ENCODE measurements around the gene PGAM2. TPM values are rescaled to one million over a fixed set of nuclear protein-coding genes. Genes with fewer than 3 reads are reported as not detected.

The PGAM2 gene
- total RNA-seq, 1 donor from 2014 or later = not detected

DNA sequence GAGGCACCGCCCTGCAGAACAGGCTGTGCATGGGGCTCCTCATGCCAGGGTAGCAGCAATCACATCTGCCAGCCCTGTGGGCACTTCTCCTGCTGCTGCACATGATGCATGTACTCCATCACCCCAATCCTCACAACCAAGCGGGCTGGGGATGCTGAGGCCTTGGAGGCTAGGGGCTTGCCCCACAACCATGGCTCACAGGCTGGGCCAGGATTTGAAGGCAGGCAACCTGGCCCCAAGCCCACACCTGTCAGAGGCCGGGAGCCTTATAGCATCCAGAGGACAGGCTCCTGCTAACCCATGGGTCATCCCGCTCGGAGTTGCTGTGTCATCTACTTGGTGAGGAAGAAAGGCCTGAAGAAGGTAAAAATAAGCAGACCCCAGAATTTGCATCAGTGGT, 14.8 kb upstream of the PGAM2 start:
- no peak for TF ChIP-seq POLR2A (IDR thresholded peaks at IDR 0.05)
- no peak for TF ChIP-seq POLR2AphosphoS5 (IDR thresholded peaks at IDR 0.05; ENCODE audit: insufficient read depth in 1 of 2, low read depth in 1 of 2)
- TF ChIP-seq, protein P1, sequence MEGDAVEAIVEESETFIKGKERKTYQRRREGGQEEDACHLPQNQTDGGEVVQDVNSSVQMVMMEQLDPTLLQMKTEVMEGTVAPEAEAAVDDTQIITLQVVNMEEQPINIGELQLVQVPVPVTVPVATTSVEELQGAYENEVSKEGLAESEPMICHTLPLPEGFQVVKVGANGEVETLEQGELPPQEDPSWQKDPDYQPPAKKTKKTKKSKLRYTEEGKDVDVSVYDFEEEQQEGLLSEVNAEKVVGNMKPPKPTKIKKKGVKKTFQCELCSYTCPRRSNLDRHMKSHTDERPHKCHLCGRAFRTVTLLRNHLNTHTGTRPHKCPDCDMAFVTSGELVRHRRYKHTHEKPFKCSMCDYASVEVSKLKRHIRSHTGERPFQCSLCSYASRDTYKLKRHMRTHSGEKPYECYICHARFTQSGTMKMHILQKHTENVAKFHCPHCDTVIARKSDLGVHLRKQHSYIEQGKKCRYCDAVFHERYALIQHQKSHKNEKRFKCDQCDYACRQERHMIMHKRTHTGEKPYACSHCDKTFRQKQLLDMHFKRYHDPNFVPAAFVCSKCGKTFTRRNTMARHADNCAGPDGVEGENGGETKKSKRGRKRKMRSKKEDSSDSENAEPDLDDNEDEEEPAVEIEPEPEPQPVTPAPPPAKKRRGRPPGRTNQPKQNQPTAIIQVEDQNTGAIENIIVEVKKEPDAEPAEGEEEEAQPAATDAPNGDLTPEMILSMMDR (IDR thresholded peaks at IDR 0.05) = no peak
- Histone ChIP-seq H3K36me3 (peaks cover 0 to 42% of the 10 kb centered on the region in 2 donors), H3K27ac (no peak overlapping the region), H3K9me3 (no peaks in the 10 kb centered on the region), H3K27me3 (no peaks in the 10 kb centered on the region), H3K4me1 (peaks cover 40% of the 10 kb centered on the region), H3K4me3 (no peak overlapping the region)
- intact Hi-C loops (cut with DNase I) = no loop called here
- DNase-seq (ENCODE audit: extremely low spot score in 2 of 2) = no peak

DNA sequence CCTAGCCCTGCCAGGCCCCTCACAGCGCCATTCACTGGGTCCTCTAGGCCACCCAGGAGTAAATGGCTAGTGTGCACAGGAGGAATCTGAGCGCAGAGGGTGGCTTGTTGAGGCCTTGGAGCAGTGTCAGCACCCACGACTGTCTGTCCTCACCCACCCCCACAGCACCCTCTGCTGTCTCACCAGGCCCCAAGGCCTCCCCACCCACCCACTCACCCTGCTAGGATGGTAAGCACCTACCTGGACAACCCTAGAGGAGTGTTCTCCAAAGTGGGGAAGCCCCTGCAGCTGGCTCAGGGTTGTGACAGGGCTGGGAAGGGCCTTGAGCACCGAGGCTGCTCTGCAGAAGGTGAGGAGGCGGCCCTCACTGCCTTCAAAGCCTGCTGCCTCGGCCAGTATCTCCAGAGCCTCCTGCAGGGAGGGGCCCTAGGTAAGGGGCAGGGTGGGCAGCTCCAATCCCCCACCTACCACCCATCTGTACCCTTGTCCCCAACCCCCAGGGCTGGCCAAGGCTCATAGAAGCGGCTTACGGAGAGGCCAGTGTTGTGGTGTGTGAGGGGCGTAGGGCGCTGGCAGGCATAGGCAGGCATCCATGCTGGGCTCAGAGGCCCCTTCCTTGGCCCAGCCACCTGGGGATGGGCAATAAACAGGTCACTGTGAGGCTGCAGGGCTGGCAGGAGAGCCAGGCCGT, 14.1 kb upstream of the PGAM2 start:
- Histone ChIP-seq H3K27me3 (no peaks in the 10 kb centered on the region), H3K27ac (no peak overlapping the region), H3K4me1 (peaks cover 42% of the 10 kb centered on the region), H3K4me3 (no peak overlapping the region), H3K9me3 (no peaks in the 10 kb centered on the region), H3K36me3 (peaks cover 0 to 42% of the 10 kb centered on the region in 2 donors)
- intact Hi-C loops (cut with DNase I) = loop anchor here (5.0 to 10.0 kb wide), 2 partner anchors 38 to 115 kb away; no protein-coding TSS in a partner anchor
- no peak for TF ChIP-seq POLR2AphosphoS5 (IDR thresholded peaks at IDR 0.05; ENCODE audit: insufficient read depth in 1 of 2, low read depth in 1 of 2)
- TF ChIP-seq, protein P1 (IDR thresholded peaks at IDR 0.05) = no peak
- no peak for TF ChIP-seq POLR2A (IDR thresholded peaks at IDR 0.05)
- no peak for DNase-seq (ENCODE audit: extremely low spot score in 2 of 2)

DNA sequence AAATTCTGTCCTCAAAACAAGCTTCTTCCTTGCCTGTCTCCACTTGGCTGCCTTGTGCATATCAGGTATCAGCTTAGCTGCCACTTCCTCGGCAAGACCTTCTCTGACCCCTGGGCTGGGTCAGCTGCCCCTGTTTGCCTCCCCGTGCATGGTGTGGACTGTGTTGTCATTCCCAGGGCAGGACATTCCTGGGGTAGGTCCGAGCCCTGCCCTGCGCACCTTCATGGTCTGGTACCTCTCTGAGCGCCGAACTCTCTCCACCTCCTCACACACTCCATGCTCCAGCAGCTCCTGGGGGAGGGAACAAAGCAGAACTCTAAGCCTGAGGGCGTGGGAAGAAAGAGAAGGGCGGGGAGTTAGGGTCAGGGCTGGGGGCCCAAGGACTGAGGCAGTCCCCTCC, 13.2 kb upstream of the PGAM2 start:
- intact Hi-C loops (cut with DNase I) = loop anchor here (5.0 to 10.0 kb wide), 2 partner anchors 39 to 116 kb away; no protein-coding TSS in a partner anchor
- Histone ChIP-seq H3K36me3 (peaks cover 0 to 47% of the 10 kb centered on the region in 2 donors), H3K4me1 (peaks cover 41% of the 10 kb centered on the region)

DNA sequence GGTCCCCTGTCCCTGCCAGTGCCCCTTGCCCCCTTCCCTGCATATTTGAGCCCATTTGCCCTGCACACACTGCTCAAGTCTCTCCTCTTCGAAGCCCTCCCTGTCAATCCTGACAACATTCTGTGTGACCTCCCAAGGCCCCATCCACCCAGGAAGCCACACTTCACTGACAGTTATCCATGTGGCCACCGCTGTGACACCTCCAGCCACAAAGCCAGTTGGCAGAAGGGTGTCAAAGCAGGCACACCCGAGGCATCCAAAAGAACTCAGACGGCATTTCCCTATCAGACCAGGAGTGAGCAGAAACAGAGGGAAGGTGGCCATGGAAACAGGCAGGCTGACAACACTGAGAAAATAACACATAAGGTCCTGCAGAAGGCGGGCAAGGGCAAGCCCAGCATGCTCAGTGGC, 12.3 kb upstream of the PGAM2 start:
- intact Hi-C loops (cut with DNase I) = loop anchor here (5.0 to 10.0 kb wide), 2 partner anchors 40 to 117 kb away; no protein-coding TSS in a partner anchor
- no peaks in the 10 kb centered on the region for H3K27me3 ChIP-seq
- H3K4me1 ChIP-seq = peaks cover 44% of the 10 kb centered on the region
- peaks cover 0 to 55% of the 10 kb centered on the region in 2 donors for H3K36me3 ChIP-seq
- H3K4me3 ChIP-seq = no peak overlapping the region
- TF ChIP-seq POLR2AphosphoS5 (IDR thresholded peaks at IDR 0.05; ENCODE audit: insufficient read depth in 1 of 2, low read depth in 1 of 2) (no peak), POLR2A (IDR thresholded peaks at IDR 0.05) (no peak)
- TF ChIP-seq, protein P1 (IDR thresholded peaks at IDR 0.05) = no peak
- no peak overlapping the region for H3K27ac ChIP-seq
- no peak for DNase-seq (ENCODE audit: extremely low spot score in 2 of 2)
- no peaks in the 10 kb centered on the region for H3K9me3 ChIP-seq

More for the DNA sequence above, 13.2 kb upstream of the PGAM2 start:
- no peak overlapping the region for H3K27ac ChIP-seq
- no peak overlapping the region for H3K4me3 ChIP-seq
- no peaks in the 10 kb centered on the region for H3K9me3 ChIP-seq
- TF ChIP-seq POLR2A (IDR thresholded peaks at IDR 0.05) (no peak), POLR2AphosphoS5 (IDR thresholded peaks at IDR 0.05; ENCODE audit: insufficient read depth in 1 of 2, low read depth in 1 of 2) (no peak)
- TF ChIP-seq, protein P1 (IDR thresholded peaks at IDR 0.05) = no peak
- no peaks in the 10 kb centered on the region for H3K27me3 ChIP-seq
- DNase-seq (ENCODE audit: extremely low spot score in 2 of 2) = no peak

- no peaks in the 10 kb centered on the region for H3K27me3 ChIP-seq
- no peaks in the 10 kb centered on the region for H3K9me3 ChIP-seq
- H3K4me1 ChIP-seq = peaks cover 50% of the 10 kb centered on the region
- no peak overlapping the region for H3K4me3 ChIP-seq
- no peak overlapping the region for H3K27ac ChIP-seq
- peaks cover 0 to 57% of the 10 kb centered on the region in 2 donors for H3K36me3 ChIP-seq
- no peak for TF ChIP-seq POLR2A (IDR thresholded peaks at IDR 0.05)
- TF ChIP-seq, protein P1 (IDR thresholded peaks at IDR 0.05) = no peak
- no peak for TF ChIP-seq POLR2AphosphoS5 (IDR thresholded peaks at IDR 0.05; ENCODE audit: insufficient read depth in 1 of 2, low read depth in 1 of 2)
- intact Hi-C loops (cut with DNase I) = loop anchor here (5.0 to 10.0 kb wide), 2 partner anchors 40 to 118 kb away; no protein-coding TSS in a partner anchor
- DNase-seq (ENCODE audit: extremely low spot score in 2 of 2) = no peak
Measured at GRCh38 chr7:44077061-44077460, 11.7 kb upstream of the PGAM2 start.
